GM12875 (cell line): ENCODE data around the gene SLC6A20.

ENCODE experiments used
- H3K4me3 ChIP-seq: one replicate; pipeline ENCODE4 v1.5.1; 2011; ENCODE audit warnings: low read depth, low read length, control low read depth
- TF ChIP-seq, protein P1 (sequence below): IDR thresholded peaks from 2 replicates; pipeline ENCODE4 v1.5.1; 2011; ENCODE audit warnings: low read depth, mild to moderate bottlenecking, control low read depth, inconsistent platforms, low read length, moderate library complexity, borderline replicate concordance; ENCODE audit not compliant: insufficient read depth

The SLC6A20 gene

DNA sequence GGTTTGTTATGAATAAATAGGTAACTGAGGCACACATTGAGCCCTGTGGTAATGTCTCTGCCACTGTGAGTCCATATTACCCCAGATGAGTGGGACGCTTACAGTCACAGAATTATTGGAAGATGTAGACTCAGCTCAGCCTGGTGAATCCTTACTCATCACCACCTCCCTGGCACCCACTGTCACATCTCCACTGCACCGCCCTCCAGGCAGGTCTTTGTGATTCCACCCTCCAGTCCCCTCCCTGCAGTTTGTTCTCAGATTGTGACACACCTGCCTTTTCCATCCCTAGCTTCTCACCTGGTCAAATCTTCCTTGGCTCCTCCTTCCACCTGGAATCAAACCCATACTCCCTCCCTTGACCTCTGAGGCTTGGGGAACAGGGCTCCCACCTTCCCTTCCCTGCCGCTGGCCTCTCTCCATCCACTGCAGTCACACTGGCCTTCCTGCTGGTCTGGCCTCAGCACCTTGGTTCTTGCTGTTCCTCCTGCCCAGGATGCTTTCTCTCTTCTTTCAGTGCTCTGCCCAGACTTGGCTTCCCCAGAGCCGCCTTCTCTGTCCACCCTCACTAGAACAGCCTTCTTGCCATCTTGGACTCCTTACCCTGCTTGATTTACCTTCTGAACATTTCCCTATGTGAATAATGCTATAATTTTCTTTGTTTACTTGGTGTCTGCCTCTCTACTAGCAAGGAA is 9.4 kb downstream of the SLC6A20 start:
- no peak overlapping the region for H3K4me3 ChIP-seq
- TF ChIP-seq, protein P1, sequence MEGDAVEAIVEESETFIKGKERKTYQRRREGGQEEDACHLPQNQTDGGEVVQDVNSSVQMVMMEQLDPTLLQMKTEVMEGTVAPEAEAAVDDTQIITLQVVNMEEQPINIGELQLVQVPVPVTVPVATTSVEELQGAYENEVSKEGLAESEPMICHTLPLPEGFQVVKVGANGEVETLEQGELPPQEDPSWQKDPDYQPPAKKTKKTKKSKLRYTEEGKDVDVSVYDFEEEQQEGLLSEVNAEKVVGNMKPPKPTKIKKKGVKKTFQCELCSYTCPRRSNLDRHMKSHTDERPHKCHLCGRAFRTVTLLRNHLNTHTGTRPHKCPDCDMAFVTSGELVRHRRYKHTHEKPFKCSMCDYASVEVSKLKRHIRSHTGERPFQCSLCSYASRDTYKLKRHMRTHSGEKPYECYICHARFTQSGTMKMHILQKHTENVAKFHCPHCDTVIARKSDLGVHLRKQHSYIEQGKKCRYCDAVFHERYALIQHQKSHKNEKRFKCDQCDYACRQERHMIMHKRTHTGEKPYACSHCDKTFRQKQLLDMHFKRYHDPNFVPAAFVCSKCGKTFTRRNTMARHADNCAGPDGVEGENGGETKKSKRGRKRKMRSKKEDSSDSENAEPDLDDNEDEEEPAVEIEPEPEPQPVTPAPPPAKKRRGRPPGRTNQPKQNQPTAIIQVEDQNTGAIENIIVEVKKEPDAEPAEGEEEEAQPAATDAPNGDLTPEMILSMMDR: no peak

- no peak overlapping the region for H3K4me3 ChIP-seq
- TF ChIP-seq, protein P1: no peak
Observed at GRCh38 chr3:45785605-45786150, 10.7 kb downstream of the SLC6A20 start.

GRCh38 chr3:45783667-45784066 is 12.7 kb downstream of the SLC6A20 start:
- no peak overlapping the region for H3K4me3 ChIP-seq
- TF ChIP-seq, protein P1: no peak

DNA sequence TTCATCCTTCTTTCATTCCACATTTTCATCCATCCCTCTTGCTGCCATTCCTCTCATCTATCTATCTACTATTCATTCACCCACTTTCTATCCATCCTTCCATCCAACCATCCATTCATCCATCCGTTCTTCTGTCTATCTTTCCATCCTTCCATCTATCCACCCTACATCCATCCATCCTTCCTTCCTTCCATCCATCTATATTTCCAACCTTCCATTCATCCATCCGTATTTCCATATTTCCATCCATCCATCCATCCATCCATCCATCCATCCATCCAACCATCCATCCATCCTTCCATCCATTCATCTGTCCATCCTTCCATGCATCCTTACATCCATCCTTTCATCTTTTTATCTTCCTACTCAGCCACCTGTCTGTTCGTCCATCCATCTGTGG is 14.0 kb downstream of the SLC6A20 start:
- TF ChIP-seq, protein P1: no peak
- no peak overlapping the region for H3K4me3 ChIP-seq

DNA sequence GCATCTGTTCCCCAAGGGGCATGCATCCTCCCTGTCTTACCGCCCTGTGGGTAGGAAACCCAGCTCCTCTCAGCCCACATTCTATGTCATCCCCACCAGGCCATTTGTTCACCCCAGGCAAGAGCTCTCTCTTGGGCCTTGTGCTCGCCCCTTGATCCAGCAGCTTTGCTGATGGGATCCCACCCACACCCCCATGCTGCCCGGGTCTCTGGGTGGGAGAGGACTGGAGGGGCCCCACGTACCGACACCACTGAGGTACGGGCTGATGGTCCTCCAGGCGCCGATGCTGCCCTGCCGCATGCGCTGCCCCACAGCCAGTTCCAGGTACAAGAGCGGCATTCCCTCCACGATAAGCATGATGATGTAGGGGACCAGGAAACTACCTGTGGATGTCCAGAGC is 14.5 kb downstream of the SLC6A20 start:
- no peak overlapping the region for H3K4me3 ChIP-seq
- TF ChIP-seq, protein P1: no peak

GRCh38 chr3:45781271-45781670 is 15.1 kb downstream of the SLC6A20 start:
- TF ChIP-seq, protein P1: no peak
- H3K4me3 ChIP-seq: no peak overlapping the region

GRCh38 chr3:45779746-45780735 is 16.3 kb downstream of the SLC6A20 start:
- no peak overlapping the region for H3K4me3 ChIP-seq
- TF ChIP-seq, protein P1: no peak
